Cerebellar nuclear complex (tissue), 1 donor: ENCODE data around the gene CH25H.

Experiments
- DNase-seq, 2 experiments: peaks; one replicate each; lab custom pipeline; 2025; lab: John Stamatoyannopoulos, UW

The CH25H gene

DNA sequence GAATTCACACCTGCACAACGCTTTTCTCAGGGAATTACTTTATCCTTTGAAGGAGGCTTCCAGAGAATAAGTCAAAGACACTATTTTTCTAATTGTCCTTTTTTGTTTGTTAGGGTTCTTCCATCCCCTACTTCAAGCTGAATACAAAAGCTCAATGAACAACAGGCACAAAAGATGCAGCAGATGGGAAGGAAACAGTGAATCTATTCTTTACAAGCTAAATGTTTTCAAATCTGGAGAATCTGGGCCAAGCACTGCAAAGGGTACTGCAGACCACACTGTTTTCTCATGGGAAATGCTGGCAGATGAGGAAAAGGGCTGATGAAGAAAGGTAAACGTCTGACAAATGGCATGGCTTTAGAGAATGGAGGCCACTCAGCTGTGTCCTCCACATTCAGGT lies 25.9 kb upstream of the CH25H start:
- no peak for DNase-seq

DNA sequence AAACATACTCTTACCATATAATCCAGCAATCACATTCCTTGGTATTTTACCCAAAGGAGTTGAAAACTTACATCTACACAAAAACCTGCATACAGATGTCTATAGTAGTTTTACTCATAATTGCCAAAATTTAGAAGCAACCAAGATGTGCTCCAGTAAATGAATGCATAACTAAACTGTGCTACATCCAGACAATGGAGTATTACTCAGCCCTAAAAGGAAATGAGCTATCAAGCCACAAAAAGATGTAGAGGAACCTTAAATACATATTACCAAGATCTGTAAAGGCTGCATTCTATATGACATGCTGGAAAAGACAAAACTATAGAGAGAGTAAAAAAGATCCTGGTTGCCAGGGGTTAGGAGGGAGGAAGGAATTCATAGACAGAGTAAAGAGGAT lies 21.8 kb upstream of the CH25H start:
- DNase-seq: no peak

DNA sequence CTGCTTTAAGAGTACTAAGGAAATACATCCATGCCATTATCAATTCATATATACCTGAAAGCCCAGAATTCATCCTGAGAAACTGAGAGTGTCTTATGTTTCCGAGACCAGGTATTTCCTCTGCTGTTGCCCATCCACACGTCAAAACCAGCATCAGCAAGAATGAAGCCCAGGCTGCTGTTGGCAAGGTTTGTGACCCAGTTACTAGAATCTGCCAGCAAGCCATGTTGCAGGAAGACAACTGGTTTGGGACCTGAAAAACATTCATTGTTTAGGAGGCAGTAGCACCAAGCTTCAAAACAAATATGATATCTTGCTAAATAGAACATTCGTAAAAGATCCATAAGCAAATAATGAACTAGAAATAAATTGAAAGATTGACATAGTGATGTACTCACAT lies 21.0 kb upstream of the CH25H start:
- no peak for DNase-seq

DNA sequence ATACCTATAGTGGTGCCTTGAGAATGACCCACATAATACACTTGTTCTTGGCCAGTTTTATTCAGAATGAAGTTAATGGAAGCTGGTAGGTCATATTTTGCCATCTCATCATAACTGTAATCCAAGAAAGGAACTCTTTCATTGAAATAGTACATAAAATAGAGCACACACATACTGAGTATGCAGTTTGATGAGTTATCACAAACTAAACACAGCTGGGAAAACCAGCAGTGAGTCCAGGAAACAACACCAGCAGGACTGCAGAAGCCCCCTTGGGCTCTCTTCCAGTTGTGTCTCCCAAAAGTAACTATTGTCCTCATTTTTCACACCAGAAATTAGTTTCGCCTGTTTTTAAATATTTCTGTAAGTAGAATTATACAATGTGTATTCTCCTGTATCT lies 19.8 kb upstream of the CH25H start:
- no peak for DNase-seq

DNA sequence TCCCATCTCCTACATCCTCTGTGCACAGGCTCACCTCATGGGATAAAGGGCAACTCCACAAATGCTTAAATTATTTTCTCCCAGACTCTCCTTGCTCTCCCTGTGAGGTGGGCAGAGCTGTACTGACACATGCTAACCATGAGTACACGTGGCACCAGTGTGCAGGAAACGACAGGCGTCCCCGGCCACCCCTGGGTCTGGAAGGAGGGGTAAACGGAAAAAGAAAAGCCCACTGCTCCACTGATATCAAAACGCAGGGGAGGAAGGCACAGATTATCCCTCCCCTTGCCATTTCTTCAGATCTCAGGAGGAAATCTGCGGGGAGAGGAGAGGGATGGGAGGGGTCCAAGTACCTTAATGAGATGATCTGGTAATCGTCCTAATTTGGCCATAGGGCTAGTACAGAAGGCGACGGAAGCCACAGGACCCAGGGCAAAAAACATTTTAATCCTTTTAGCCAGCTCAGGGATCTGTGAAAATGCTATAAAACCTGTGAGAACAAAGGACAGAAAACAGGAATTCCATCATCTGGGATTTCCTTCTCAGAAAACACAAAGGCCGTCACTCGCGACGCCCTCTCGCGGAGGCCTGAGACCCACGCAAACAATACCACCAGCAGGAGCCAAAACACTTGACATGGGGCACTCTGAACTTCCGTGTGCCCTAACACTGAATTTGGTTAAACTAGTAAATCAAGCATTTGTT lies 17.8 kb upstream of the CH25H start:
- no peak for DNase-seq

DNA sequence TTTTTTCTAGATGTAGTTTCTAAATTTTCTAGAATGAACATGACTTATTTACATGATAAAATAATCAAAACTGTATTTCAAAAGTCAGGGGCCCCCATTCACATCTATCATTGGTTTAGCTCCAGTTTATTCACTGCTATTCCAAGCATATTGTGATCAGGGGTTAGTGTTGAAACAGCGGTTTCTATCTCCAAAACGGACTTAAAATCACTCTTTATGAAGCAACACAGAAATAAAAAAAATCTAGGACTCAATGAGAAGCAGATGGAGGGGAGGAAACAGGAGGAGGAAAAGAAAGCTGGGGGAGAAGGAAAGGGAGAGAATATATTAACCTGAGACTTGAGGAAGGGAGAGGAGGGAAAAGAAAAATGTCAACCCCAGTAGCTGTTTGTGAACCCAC lies 14.8 kb upstream of the CH25H start:
- no peak for DNase-seq

DNA sequence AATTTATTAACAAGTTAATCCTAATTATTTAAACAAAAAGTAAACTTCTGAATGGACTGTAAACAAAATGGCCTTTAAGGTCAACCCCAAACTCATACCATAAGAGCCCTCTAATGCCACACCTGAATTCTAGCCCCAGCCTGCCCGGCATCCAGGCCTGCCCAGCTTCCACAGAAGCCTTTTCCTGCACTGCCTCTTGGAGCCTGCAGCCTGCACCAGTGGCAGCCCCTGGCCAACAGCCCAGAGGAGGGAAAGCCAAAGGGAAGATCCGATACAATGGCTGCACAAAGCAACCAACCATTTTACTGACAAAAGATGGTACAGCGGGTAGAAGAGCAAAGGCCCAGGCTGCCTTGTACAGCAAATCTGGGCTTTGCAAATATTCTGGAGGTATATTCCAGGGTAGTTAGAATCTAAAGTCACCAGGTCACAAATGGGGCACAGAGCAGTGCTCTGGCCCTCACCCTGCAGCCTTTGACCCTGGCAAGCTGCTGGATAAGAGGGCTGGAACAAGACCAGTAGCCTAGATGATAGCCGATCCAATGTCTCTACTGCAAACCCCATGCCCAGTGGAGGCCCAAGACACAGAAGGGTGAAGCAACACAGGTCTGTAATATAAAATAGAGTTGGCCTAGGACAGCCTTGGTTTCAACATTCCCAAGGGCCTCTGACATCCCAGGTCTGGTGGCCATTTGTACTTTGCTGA lies 12.5 kb upstream of the CH25H start:
- DNase-seq: no peak

DNA sequence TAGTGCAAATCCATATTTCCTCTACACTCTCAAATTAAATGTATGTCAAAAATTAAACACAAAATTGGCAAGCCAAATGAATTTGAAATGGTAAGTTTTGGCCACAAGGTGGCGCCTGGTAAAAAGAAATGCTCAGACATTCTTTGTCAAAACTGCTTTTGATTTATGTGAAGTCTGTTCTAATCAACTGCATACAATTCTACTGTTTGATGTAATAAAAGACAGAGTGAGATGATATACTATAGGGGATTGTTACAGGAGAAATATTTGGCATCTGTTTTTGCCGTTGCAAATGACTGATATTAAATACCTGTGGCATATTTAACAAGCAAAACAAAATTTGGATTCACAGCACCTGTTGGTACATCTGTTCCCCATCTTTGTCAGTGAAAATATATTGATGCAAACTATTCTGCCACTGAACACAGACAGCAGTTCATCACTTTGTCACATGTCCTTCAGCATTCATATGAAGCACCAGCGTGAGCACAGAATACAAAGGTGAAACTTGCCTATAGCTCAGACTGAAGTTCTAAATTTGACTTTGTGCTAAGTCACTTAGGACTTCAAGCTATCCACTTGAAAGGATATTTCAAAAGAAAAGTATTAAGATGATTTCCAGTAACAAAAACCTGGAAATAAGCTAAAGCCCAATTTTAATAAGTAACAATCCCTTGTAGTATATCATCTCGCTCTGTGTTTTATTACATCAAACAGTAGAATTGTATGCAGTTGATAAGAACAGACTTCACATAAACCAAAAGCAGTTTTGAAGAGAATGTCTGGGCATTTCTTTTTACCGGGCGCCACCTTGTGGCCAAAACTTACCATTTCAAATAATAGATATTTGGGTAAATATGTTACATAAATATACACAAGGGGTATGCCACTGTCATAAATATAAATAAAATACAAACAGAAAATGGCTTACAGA lies 10.2 kb upstream of the CH25H start:
- peak in 1 of 2 experiments; percentile 23 for DNase-seq

DNA sequence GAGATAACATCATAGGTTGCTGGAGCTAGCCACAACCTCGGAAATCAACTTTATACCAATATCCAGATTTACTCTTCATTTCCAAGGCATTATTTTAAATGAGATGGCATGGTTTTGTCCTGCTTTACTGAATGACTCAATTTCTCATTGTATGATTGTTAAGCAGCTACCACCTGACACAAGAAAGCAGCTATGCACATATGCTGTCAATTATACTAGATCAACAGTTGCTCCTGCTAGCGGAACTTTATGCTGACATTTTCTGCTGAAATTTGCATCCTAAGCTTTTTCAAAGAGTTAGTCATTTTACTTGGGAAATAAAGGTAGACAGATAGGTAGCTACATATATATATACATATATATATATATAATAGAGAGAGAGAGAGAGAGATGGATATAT lies 8.9 kb upstream of the CH25H start:
- DNase-seq: no peak

DNA sequence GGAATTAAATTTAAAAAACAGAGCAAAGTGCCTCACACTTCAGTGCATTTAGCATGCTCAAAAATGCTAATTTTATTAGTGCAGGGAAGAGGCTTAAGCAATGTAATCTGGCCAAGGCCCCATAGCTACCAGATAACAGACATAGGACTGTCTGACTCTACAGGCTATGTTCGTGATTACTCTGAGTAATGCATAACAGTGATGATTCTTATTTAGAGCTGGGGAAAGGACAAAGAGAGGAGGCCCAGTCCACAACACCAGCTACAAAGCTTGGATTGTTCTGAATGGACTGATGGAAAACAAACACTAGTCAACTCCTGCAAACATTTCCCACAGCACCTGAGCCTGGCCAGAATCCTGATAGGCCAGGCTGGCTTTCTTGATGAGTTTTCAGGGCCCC lies 8.4 kb upstream of the CH25H start:
- DNase-seq: no peak

DNA sequence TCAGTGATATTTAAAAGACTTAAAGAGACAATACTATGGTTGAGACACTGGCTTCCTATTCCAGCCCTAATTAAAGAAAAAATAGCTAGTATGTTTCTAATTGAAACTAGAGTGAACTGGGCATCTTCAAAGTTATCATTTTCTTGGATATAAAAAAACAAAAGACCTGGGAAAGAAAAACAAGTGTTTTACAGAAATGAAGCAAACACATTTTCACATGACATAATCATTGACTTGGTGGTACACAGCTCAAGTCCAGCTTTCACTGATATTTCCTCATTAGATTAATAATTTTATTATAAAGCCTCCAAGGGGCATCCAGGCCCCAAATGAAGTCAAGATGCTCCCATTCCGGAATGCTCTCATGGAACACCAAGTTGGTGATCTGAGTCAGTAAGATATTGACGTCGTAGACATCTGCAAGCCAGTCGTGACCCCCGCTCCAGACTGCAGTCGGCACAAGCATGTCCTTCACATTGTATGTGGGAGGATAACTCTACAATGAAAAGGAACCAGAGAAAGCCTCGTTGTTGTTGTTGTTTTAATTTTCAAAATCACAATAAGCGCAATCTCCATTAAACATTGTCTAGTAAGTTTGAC lies 7.5 kb upstream of the CH25H start:
- DNase-seq: no peak

DNA sequence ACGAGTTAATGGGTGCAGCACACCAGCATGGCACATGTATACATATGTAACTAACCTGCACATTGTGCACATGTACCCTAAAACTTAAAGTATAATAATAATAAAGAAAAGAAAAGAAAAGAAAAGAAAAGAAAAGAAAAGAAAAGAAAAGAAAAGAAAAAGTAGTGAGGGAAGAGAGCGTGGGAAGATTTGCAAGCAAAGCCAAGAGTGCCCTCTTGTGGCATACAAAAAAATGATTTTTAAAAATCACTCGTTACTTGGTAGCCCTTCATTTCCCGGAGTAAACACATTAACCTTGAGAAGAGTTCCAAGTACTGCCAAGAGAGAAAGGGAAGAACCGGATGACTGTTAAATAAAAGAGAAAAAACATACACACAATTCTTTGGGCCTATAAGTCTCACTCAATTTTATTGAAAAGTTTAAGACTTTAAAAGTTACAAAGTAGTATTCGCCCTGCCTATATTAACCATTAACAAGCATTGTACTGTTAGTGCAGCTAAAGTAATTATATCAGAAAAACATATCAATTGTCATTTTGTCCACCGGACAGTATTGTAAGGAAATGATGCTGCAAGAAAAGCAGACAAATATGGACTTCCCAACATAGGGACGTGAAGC lies 6.2 kb upstream of the CH25H start:
- DNase-seq: no peak

DNA sequence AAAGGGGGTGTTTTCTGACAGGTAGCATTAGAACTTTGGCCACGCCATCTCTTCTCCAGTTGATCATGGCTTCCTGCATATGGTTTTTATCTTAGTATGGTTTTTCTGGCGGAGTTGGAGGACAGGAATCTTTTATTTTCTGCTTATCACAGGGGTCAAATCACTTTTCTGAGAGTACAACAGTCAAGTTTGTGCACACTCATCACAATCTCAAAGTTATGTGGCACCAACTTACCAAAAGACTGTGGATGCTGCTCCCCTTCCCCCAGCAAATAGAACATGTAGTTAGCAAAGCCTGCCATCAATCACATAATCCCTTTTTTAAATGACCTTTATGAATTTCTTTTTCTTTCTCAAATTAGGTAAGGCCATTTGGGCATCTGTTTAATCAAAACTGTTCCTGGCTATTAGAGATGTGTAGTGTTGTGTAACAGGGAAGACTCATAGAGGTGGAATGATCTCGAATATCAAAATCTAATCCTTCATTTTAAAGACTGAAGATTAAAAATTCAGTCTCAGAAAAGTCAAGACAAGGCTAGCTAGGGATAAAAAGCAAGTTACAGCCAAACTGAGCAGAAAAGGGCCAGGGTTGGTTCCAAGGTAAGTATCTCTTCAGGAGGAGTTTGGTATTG lies 3.8 kb upstream of the CH25H start:
- DNase-seq: no peak

DNA sequence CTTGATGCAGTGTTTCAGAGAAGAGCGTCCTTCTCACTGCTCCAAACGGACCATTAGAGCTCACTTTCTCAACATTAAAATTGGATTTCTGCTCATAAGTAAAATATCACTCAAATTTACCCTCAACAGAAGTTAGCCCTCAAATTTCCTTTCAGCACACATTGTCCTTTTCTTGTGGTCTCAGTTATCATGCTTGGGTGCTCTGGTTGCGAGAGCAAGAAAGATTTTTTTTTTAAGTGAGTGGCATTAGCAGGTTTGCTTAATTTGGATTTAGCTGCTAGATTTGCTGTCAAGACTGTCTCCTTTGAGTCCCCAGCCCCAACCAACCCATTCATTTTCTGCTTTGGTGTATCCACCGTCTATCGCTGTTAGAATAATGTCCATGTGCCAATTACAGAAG lies 2.6 kb upstream of the CH25H start:
- DNase-seq: no peak

DNA sequence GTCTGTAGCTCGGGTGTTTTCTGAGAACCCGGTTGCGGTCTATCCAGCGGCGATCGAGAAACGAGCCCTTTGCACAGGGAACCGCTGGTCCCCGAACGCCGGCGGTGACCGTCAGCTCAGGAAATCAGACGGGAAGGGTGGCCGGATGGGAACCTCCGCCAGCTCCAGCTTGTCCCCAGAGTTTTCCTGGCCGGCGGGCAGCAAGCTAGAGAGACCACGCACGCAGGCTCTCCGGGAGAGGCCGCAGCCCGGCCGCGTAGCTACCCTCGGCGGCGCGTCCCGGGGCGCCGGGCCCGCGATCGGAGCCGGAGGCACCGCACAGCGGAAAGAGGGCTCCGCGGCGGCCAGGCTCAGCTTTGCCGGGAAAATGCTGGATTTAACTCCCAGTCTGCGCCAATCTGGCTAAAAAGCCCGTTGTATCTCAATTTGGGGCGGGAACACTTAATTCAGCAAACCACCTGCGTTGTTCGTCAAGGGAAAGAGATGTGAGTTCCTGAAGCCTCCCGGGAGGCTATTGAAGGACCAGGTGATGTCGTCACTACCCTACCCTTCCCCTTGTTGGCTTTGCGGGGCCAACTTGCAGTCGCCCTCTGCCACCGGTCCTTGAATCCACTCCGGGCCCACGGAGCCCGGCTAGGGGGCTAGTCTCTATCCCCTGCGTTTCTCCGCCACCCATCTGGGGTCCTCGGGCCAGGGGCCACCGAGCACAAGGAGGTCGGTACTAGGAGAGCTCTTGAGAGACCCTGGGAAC lies 859 bp upstream of the CH25H start:
- no peak for DNase-seq

DNA sequence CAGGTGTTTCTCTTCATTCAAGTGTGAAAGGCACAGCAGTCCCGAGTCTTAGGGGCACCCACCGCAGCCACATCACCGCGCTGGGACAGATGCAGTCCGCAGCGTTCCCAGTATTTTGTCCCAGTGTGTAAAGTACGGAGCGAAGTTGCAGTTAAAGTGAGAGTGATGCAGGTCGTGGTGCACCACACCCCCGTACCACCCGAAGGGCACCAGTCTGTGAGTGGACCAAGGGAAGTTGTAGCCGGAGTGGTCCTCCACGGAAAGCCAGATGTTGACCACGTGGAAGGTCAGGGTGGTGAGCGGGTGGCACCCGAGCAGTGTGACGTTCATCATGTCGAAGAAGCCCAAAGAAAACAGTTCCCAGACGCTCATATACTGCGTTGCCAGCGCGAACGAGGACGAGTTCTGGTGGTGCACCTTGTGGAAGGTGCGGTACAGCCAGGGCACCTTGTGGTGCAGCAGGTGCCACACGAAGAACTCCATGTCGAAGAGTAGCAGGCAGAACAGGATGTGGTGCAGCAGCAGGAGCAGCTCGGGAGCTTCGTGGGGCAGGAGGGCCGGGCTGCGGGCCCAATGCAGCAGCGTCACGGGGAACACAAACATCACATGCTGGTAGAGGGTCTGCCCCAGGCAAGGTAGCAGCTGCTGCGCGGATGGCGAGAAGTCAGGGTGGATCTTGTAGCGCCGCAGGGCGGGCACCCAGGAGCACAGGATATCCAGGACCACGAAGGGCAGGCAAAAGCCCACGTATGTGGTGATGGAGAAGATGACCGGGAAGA lies 526 bp downstream of the CH25H start:
- no peak for DNase-seq

DNA sequence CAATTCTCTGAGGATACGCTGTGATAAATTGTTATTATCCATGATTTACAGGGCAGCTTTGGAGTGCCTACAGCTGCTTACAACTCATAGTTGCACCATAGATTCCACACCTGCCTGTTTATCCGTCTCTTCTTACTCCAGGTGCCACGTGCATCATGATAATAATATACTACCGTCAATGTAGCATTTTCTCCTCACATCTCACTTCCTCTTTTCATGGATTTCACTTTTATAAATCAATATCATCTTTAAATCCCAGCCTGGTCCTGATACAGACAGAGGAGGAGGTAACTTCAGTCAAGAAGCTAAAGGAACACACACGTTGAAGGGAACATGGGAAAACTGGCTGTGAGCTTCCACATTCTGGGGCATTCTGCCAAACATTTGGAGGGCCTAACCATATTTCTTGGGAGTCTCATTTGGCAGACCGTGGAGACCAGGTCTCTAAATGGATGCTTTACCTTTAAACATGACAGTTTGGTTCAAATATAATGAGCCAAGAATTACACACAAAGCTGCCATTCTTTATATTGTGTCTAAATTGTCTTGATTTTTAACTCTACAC lies 2.4 kb downstream of the CH25H start:
- no peak for DNase-seq

DNA sequence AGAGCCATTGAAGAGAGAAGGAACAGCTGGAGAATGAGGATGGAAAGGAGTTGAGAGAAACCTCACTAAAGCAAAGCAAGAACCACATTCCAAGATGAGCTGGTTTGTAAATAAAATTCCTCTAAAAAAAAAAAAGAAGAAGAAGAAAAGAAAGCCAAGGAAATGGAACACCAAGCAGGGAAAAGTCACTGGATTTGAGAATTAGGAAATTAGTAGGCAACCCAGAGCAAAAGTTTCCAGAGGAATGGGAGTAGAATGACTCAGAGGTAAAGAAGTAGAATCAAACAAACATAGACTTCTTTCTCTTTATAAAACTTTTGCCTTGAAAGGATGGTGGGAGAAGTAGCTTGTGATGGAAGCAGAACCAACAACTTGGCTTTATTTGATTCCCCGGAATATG lies 3.9 kb downstream of the CH25H start:
- DNase-seq: no peak

DNA sequence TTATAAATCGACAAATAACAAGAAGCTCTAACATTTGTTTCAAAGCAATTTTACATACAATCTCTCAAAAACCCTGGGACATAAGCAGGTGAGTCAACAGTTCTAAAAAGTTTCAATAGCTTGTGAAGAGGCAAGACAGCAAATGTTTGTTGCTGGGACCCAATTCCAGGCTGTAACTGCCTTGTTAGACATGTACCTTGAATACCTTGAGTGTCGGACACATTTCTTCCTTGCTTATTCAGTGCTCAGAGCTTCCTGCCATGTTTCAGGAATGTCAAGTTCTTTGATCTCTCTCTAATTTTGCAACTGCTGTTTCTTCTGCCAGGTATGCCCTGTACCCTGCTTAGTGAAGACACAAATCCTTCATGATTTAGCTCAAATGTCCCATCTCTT lies 5.1 kb downstream of the CH25H start:
- no peak for DNase-seq
